Upper lobe of right lung (tissue), 1 donor: ENCODE data around the gene SLCO3A1. TPM values are rescaled to one million over a fixed set of nuclear protein-coding genes. Genes with fewer than 3 reads are reported as not detected.

Source experiments
- ATAC-seq: fragments of 200-7000 bp; cut with Tn5 transposase; one replicate; pipeline ENCODE4 v1.9.1; 2020; ENCODE audit warnings: mild to moderate bottlenecking, moderate library complexity
- DNase-seq: peaks from one replicate; pipeline ENCODE4 v3.0.0-alpha.2; 2020
- H3K27ac ChIP-seq: fragments of 200-600 bp; one replicate; pipeline ENCODE4 v1.8.0; 2022
- H3K27me3 ChIP-seq: fragments of 200-600 bp; one replicate; pipeline ENCODE4 v1.8.0; 2022; ENCODE audit warnings: mild to moderate bottlenecking
- H3K36me3 ChIP-seq: fragments of 200-600 bp; one replicate; pipeline ENCODE4 v1.8.0; 2022
- H3K4me1 ChIP-seq: fragments of 200-600 bp; one replicate; pipeline ENCODE4 v1.8.0; 2022
- H3K4me3 ChIP-seq: fragments of 200-600 bp; one replicate; pipeline ENCODE4 v1.8.0; 2022; ENCODE audit warnings: mild to moderate bottlenecking
- H3K9me3 ChIP-seq: fragments of 200-600 bp; one replicate; pipeline ENCODE4 v1.8.0; 2022
- intact Hi-C: fragments of 100-400 bp; cut with DNase I; formaldehyde crosslinking; loops from one replicate; pipeline ENCODE4 v1.11.0; 2022
- total RNA-seq: library from RNA; stranded (reverse); fragmentation: NEBNext Ultra II Directional; extraction: Animal tissue kit (Norgen Biotek cat#: 25700); gene quantifications from one replicate; pipeline ENCODE4 v1.2.1, GENCODE V29; 2021
- TF ChIP-seq, protein P1 (sequence below): fragments of 200-600 bp; IDR thresholded peaks from one replicate; pipeline ENCODE4 v1.8.0; 2022; ENCODE audit warnings: antibody characterized with exemption
- donor health status: DM: no; HTN: yes; CAD: no; lungs with severe emphysema.

The SLCO3A1 gene
- total RNA-seq, 1 donor from 2014 or later = 50.6 TPM

DNA sequence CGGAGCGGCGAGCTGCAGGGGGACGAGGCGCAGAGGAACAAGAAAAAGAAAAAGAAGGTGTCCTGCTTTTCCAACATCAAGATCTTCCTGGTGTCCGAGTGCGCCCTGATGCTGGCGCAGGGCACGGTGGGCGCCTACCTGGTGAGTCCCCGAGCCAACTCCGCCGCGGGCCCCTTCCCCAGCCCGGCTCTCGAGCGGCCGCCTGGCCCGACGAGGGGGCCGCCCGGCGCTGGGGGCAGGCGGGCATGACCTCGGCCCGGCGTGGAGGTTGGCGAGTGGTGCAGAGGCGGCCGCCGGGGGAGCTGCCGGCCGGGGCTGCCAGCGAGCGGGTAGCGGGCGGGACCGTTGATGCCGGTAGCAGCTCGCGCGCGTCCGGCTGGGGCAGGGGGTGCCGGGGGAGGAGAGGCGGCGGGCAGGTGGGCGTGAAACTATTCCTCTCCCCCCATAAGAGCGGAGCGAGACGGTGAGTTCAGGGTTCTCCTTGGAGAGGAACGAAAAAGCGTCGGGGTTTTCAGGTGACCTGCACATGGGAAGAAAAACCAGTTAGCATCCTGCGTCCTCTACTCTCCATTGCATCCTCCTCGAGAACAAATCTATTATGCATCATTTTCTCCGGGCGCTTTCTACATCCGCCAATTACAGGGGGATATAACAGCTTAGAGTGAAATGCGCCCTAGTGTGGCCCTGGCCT is 585 bp downstream of the SLCO3A1 start:
- H3K4me1 ChIP-seq = peaks cover 55% of the 10 kb centered on the region
- H3K27me3 ChIP-seq = no peaks in the 10 kb centered on the region
- TF ChIP-seq, protein P1, sequence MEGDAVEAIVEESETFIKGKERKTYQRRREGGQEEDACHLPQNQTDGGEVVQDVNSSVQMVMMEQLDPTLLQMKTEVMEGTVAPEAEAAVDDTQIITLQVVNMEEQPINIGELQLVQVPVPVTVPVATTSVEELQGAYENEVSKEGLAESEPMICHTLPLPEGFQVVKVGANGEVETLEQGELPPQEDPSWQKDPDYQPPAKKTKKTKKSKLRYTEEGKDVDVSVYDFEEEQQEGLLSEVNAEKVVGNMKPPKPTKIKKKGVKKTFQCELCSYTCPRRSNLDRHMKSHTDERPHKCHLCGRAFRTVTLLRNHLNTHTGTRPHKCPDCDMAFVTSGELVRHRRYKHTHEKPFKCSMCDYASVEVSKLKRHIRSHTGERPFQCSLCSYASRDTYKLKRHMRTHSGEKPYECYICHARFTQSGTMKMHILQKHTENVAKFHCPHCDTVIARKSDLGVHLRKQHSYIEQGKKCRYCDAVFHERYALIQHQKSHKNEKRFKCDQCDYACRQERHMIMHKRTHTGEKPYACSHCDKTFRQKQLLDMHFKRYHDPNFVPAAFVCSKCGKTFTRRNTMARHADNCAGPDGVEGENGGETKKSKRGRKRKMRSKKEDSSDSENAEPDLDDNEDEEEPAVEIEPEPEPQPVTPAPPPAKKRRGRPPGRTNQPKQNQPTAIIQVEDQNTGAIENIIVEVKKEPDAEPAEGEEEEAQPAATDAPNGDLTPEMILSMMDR = peak; percentile 14
- H3K36me3 ChIP-seq = peaks cover 3% of the 10 kb centered on the region
- intact Hi-C loops = loop anchor here (5.0 kb wide), 1 partner anchor 223 kb away; no protein-coding TSS in a partner anchor
- no peaks in the 10 kb centered on the region for H3K9me3 ChIP-seq
- peak overlapping the region; percentile 77 for H3K4me3 ChIP-seq
- ATAC-seq = peak; percentile 45
- H3K27ac ChIP-seq = peak overlapping the region; percentile 88
- peak; percentile 84 for DNase-seq

DNA sequence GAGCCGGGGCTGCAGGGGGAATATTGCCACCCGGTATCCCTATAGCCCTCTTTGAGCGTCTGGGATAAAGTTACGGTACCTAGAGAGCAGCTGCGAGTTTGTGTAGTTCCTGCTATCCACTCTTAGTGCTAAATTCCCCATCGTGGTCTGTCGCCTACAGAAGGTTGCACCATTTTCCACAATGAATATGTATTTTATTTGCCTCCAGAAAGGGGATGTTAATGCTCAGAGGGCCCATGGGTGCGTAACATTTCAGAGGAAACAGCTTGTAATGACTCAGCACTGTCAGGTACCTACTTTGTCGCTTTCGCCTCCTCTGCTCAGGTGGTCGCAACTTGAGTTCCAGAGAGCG is 1.1 kb downstream of the SLCO3A1 start:
- TF ChIP-seq, protein P1 = no peak
- H3K4me1 ChIP-seq = peaks cover 60% of the 10 kb centered on the region
- peak overlapping the region; percentile 88 for H3K27ac ChIP-seq
- H3K4me3 ChIP-seq = peak overlapping the region; percentile 77
- ATAC-seq (peak; percentile 6), DNase-seq (no peak)
- H3K36me3 ChIP-seq = peaks cover 4% of the 10 kb centered on the region
- no peaks in the 10 kb centered on the region for H3K27me3 ChIP-seq
- intact Hi-C loops = loop anchor here (5.0 kb wide), 1 partner anchor 223 kb away; no protein-coding TSS in a partner anchor
- H3K9me3 ChIP-seq = no peaks in the 10 kb centered on the region

DNA sequence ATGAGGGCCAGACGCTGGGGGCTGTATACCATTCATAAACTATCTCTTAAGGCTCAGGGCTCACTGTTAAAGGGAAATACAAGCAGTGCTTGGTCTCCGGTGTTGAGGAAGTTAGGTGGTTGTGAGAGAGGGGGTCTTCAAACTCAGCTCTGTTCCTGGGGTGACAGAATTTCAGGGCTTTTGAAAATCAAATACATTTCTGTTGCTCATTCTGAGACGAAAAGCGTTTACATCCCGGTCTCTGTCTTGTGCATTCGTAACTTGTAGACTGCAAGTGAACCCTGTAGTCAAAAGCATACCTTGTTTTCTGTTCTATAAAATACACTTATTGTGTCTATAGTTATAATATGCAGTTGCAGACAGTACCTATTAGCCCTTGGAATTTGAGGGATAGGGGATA is 1.7 kb downstream of the SLCO3A1 start:
- Histone ChIP-seq H3K27ac (peak overlapping the region; percentile 88), H3K36me3 (peaks cover 4% of the 10 kb centered on the region), H3K4me3 (peak overlapping the region; percentile 77), H3K4me1 (peaks cover 65% of the 10 kb centered on the region), H3K9me3 (no peaks in the 10 kb centered on the region), H3K27me3 (no peaks in the 10 kb centered on the region)
- DNase-seq = no peak
- intact Hi-C loops = no loop called here
- ATAC-seq = no peak
- TF ChIP-seq, protein P1 = no peak

DNA sequence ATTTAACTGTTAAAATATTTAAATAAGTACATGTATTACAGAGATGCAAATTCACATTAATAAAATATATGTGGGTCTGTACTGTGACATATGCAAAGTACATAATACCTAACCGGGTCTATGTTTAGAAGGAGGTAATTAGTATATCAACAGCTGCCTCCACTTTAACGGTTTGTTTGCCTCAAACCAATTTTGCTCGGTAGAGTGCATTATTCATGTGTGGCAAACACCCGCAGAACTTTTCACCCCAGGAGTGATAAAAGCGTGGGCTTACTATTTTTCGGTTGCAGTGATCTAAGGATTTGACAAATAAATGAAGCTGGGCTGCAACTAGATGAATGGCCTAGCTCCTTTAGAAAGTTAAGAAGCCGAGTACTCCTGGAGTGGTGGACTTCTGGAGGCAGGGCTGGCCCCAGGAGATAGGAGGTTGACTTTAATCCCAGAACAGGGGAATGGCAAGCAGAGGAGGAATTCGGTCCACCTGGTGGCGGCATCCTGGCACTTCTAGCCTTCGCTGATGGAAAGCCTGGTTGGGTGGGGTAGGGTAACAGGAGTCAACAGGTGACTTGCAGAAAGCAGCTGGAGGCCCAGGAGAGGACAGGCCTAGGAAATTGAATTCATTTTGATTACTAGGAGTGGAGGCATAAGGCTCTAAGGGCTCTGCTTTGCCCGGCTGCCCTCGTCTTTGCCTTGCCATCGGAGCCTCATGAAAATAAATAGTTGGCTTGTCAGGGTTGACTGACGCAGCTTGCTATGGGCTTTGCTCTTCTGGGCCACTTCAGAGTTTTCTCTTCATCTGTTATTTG is 2.4 kb downstream of the SLCO3A1 start:
- peak; percentile 12 for ATAC-seq

DNA sequence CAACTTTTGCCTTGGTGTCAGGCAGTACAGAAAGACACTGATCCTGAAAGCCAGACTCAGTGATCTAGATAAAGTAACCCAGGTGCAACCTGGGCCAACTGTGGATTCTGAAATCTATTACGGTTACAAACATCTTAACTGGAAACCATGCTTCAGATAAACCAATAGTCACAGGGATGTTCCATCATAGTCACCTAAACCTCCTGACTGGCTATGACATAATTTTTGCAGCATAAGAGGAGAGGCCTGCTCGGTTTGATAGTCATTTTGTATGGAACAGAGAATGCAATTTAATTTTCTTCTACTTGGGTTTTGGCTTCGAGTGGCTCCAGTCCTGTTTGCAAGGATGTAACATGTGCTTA is 3.7 kb downstream of the SLCO3A1 start:
- no peak for DNase-seq
- Histone ChIP-seq H3K36me3 (peaks cover 4% of the 10 kb centered on the region), H3K4me1 (peaks cover 66% of the 10 kb centered on the region), H3K27me3 (no peaks in the 10 kb centered on the region), H3K4me3 (no peak overlapping the region), H3K27ac (no peak overlapping the region), H3K9me3 (no peaks in the 10 kb centered on the region)
- TF ChIP-seq, protein P1 = no peak
- ATAC-seq = no peak
- intact Hi-C loops = no loop called here

More for the DNA sequence above, 2.4 kb downstream of the SLCO3A1 start:
- H3K27ac ChIP-seq = peak overlapping the region; percentile 60
- intact Hi-C loops = no loop called here
- TF ChIP-seq, protein P1 = peak; percentile 31
- H3K36me3 ChIP-seq = peaks cover 4% of the 10 kb centered on the region
- DNase-seq = peak; percentile 75
- no peaks in the 10 kb centered on the region for H3K27me3 ChIP-seq
- H3K4me1 ChIP-seq = peaks cover 71% of the 10 kb centered on the region
- H3K4me3 ChIP-seq = peak overlapping the region; percentile 77
- H3K9me3 ChIP-seq = no peaks in the 10 kb centered on the region
